HepG2 (cell line): Measurements from ENCODE around the gene MEGF11.

ENCODE experiments used
- CHD2 ChIP-seq: IDR thresholded peaks from 2 replicates; pipeline ENCODE4 v1.6.1; 2011; ENCODE audit warnings: low read depth, low read length, improper control_type of control experiment
- EZH2 ChIP-seq: conservative IDR thresholded peaks from 2 replicates; pipeline ENCODE4 v1.6.1; 2012; ENCODE audit warnings: mild to moderate bottlenecking, low read depth, low read length, moderate library complexity
- TBL1XR1 ChIP-seq: fragments of 150-350 bp; IDR thresholded peaks from 2 replicates; pipeline ENCODE4 v1.6.1; 2014; ENCODE audit warnings: borderline replicate concordance, low read length; ENCODE audit not compliant: partially characterized antibody
- ZFP1 ChIP-seq: IDR thresholded peaks from 2 replicates; pipeline ENCODE4 v1.6.1; 2016
- ZNF543 ChIP-seq: sonication (generic); formaldehyde crosslinking; IDR thresholded peaks from 2 replicates; pipeline ENCODE4 v1.4.0; 2020; ENCODE audit warnings: mild to moderate bottlenecking, missing genetic modification reagents

DNA sequence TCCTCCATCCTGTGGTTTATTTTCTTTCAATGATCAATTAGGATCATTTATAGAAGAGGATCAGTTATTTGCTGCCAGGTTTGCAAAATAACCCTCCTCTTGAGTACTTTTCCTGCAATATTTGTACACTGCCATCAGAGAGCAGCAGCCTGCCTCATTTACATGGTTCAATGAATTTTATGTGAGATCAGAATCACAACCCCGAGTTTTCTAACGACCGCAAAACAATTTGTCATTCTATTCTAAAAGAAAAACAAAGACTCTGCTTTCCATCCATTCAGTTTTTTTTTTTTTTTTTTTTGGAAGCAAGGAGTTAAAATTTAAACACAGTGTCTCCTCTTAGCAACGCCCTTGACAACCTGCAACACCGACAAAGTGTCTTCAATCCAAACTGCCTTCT lies 237.4 kb downstream of the MEGF11 start:
- no peak for TF ChIP-seq EZH2
- no peak for TF ChIP-seq ZFP1 (CRISPR knock-in tag)
- TF ChIP-seq CHD2, result no peak
- no peak for TF ChIP-seq ZNF543
- TF ChIP-seq TBL1XR1, result no peak
